Measurements from ENCODE around the gene MAMDC2.

The MAMDC2 gene

DNA sequence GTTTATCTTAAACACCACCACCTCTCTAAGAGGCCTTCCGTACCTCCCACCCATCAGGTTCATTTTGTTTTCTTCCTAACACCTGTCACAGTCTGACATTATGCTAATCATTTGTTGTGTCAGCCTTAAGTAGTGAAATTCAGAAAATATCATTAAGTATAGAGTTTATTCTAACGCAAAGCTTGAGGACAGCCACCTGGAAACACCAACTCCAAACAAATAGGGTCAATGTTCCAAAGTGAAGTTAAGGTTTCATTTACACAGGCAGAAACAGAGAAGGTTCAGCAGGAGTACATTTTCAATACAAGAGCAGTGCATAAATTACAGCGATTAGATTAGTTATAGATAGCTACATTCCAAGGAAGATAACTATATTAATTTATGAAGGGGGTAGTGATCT lies 213.9 kb downstream of the MAMDC2 start:
- DNase-seq (ENCODE audit: low read depth): no peak
- H3K4me3 ChIP-seq (ENCODE audit: low read length): peak overlapping the region; percentile 66
- TF ChIP-seq, protein P1, sequence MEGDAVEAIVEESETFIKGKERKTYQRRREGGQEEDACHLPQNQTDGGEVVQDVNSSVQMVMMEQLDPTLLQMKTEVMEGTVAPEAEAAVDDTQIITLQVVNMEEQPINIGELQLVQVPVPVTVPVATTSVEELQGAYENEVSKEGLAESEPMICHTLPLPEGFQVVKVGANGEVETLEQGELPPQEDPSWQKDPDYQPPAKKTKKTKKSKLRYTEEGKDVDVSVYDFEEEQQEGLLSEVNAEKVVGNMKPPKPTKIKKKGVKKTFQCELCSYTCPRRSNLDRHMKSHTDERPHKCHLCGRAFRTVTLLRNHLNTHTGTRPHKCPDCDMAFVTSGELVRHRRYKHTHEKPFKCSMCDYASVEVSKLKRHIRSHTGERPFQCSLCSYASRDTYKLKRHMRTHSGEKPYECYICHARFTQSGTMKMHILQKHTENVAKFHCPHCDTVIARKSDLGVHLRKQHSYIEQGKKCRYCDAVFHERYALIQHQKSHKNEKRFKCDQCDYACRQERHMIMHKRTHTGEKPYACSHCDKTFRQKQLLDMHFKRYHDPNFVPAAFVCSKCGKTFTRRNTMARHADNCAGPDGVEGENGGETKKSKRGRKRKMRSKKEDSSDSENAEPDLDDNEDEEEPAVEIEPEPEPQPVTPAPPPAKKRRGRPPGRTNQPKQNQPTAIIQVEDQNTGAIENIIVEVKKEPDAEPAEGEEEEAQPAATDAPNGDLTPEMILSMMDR (conservative IDR thresholded peaks at IDR 0.05; ENCODE audit: low read length): no peak

DNA sequence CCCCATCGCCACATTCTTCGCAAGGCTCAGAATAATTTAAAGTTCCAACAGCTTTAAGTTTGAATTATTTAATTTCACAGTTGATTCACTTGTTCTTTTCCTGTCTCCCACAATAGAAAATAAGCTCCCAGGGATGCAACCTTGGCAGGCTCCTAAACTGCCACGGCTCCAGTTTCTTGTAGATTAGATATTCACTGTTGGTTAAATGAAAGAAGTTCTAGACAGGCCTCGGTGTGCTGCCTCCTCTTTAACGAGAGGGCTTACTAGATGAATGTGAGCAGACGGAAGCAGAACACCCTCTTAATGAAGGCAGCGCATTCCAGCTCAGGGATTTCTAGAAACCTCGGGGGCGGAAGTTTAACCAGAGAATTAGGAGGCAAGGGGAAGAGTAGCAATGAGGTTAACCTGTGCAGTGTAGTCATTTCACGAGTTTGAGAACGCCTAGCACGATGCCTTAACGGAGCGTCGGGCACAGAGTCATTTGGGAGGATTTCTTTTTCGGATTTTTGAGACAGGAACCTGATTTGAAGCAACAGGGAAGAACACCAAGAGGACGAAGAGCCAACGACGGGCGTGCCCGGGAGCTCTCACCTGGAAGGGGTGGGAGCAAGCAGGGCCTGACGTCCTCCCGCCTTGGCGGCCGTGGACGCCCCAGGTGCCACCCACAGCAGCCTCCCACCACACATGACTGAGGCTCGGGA lies 214.5 kb downstream of the MAMDC2 start:
- peak; percentile 64 for DNase-seq (ENCODE audit: low read depth)
- TF ChIP-seq, protein P1 (conservative IDR thresholded peaks at IDR 0.05; ENCODE audit: low read length): no peak
- H3K4me3 ChIP-seq (ENCODE audit: low read length): peak overlapping the region; percentile 66

DNA sequence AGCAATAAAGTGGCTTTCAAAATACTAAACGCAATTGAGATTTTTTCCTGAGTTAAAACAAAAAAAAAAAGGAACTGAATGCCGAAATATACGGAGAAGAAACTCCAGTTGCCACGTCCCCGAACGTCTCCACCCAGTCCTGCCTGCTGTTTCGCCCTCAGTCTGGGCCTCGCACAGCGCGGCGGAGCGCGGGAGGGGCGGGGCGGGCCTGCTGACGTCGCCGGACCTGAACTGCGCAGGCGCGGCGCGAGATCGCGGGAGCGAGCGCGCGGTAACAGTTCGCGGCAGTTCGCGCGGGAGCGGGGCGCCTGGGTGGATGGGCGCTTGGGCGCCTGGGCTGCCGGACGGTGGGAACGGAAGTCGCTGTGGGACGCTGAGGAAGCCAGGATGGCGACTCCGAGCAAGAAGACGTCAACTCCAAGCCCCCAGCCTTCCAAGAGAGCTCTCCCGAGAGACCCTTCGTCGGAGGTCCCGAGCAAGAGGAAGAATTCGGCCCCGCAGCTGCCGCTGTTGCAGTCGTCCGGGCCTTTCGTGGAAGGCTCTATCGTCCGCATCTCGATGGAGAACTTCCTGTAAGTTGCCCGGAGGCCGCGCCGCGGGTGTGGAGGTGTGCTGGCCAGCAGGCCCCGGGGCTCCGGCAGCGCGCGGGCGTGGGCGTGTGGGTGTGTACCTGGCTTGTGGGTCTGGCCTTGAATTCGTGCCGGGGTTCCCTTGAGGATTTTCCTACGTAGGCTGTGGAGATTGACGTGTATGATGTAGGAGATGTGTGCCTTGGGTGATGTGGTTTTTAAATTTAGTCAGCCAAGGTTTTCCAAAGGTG lies 215.3 kb downstream of the MAMDC2 start, which contains the start of gene SMC5:
SMC5 (plus strand) TSS at position 287 of the 820 bp plus-strand sequence; CDS start at position 388, 101 bp downstream.
- H3K4me3 ChIP-seq (ENCODE audit: low read length): peak within 1 kb of the TSS; percentile 85
- DNase-seq (ENCODE audit: low read depth): peak; percentile 93
- TF ChIP-seq, protein P1 (conservative IDR thresholded peaks at IDR 0.05; ENCODE audit: low read length): no peak

DNA sequence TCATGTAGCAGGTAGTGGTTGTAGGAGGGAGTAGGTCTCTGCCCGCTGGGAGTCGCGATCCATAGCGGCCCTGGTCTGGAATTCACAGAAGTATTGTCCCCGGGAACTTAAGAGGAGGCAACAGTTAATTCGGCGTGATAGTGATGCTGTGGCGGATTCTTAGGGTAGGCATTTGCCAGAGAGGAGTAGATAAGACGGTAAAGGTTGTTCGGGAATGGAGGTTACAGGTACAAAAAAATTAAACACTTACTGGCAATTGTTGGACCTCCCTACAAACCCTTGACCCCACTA lies 215.8 kb downstream of the MAMDC2 start:
- DNase-seq (ENCODE audit: low read depth): no peak
- TF ChIP-seq, protein P1 (conservative IDR thresholded peaks at IDR 0.05; ENCODE audit: low read length): no peak
- peak overlapping the region; percentile 85 for H3K4me3 ChIP-seq (ENCODE audit: low read length)

DNA sequence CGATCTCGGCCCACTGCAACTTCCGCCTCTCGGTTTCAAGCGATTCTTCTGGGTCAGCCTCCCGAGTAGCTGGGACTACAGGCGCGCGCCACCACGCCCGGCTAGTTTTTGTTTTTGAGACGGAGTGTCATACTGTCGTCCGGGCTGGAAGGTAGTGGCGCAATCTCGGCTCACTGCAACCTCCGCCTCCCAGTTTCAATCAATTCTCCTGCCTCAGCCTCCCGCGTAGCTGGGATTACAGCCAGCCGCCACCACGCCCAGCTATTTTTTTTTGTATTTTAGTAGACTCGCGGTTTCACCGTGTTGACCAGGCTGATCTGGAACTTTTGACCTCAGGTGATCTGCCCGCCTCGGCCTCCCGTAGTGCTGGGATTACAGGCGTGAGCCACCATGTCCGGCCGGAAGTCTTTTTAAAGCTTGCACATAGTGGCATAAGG lies 216.4 kb downstream of the MAMDC2 start:
- DNase-seq (ENCODE audit: low read depth): no peak
- TF ChIP-seq, protein P1 (conservative IDR thresholded peaks at IDR 0.05; ENCODE audit: low read length): no peak
- peak overlapping the region; percentile 85 for H3K4me3 ChIP-seq (ENCODE audit: low read length)

DNA sequence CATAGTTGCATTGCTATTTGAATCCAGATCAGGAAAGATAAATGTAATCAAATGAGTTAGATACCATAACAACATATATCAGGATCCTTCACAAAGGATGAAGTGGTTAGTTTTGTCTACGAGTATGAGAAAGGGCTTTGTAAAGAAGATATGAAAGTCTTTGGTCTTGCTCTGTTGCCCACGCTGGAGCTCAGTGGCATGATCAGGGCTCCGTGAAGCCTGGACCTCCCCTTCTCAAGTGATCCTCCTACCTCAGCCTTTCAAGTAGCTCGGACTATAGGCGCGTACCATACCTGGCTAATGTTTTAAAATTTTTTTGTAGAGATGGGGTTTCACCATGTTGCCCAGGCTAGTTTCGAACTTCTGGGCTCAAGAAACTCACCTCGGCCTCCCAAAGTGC lies 217.0 kb downstream of the MAMDC2 start:
- H3K4me3 ChIP-seq (ENCODE audit: low read length): no peak overlapping the region
- no peak for DNase-seq (ENCODE audit: low read depth)

More for the DNA sequence above, 217.0 kb downstream of the MAMDC2 start:
- TF ChIP-seq, protein P1 (conservative IDR thresholded peaks at IDR 0.05; ENCODE audit: low read length): no peak

Measured in AG10803 (cell line).